OCI-LY1 (cell line): ENCODE measurements around the gene MTHFD1L.

ENCODE experiments used
- H2AFZ ChIP-seq: fragments of 200-600 bp; sonication (generic), shearing (Covaris generic); 2 replicates; pipeline ENCODE4 v1.6.0; 2014; ENCODE audit warnings: antibody characterized with exemption, mild to moderate bottlenecking, low read length
- H3F3A ChIP-seq: fragments of 200-600 bp; sonication (generic), shearing (Covaris generic); 2 replicates; pipeline ENCODE4 v1.6.0; 2014; ENCODE audit warnings: mild to moderate bottlenecking, antibody characterized with exemption, low read length, moderate library complexity; ENCODE audit not compliant: insufficient read depth
- H3K27ac ChIP-seq: fragments of 200-600 bp; sonication (generic); 2 replicates; pipeline ENCODE4 v1.5.1; 2014; ENCODE audit warnings: low read length, mixed run types, mild to moderate bottlenecking, low read depth; ENCODE audit not compliant: poor library complexity, severe bottlenecking
- H3K27me3 ChIP-seq: fragments of 200-600 bp; sonication (generic); 2 replicates; pipeline ENCODE4 v1.6.0; 2014; ENCODE audit warnings: antibody characterized with exemption, mild to moderate bottlenecking, low read length, moderate library complexity; ENCODE audit not compliant: insufficient read depth
- H3K36me3 ChIP-seq: fragments of 200-600 bp; sonication (generic); 2 replicates; pipeline ENCODE4 v1.6.1; 2014; ENCODE audit warnings: mild to moderate bottlenecking, antibody characterized with exemption, low read length, moderate library complexity, mixed read lengths; ENCODE audit not compliant: insufficient read depth
- H3K4me1 ChIP-seq: fragments of 200-600 bp; sonication (generic); 2 replicates; pipeline ENCODE4 v1.5.1; 2014; ENCODE audit warnings: mild to moderate bottlenecking, low read length, moderate library complexity; ENCODE audit not compliant: insufficient read depth, severe bottlenecking
- H3K4me2 ChIP-seq: fragments of 200-600 bp; sonication (generic), shearing (Covaris generic); 2 replicates; pipeline ENCODE4 v1.6.1; 2014; ENCODE audit warnings: low read length
- H3K4me3 ChIP-seq: fragments of 200-600 bp; sonication (generic); 2 replicates; pipeline ENCODE4 v1.5.1; 2014; ENCODE audit warnings: low read length, low read depth, mild to moderate bottlenecking, mixed read lengths; ENCODE audit not compliant: poor library complexity, severe bottlenecking
- H3K79me2 ChIP-seq: fragments of 200-600 bp; shearing (Covaris generic); 2 replicates; pipeline ENCODE4 v1.6.1; 2016; ENCODE audit warnings: mixed run types, low read length, mixed read lengths; ENCODE audit not compliant: insufficient read depth
- H3K9ac ChIP-seq: fragments of 200-600 bp; sonication (generic), shearing (Covaris generic); 2 replicates; pipeline ENCODE4 v1.6.1; 2014; ENCODE audit warnings: mild to moderate bottlenecking, low read length, mixed read lengths
- H3K9me2 ChIP-seq: fragments of 200-600 bp; sonication (generic), shearing (Covaris generic); 2 replicates; pipeline ENCODE4 v1.6.1; 2014; ENCODE audit warnings: low read depth, mild to moderate bottlenecking, low read length, mixed read lengths
- H3K9me3 ChIP-seq: fragments of 200-600 bp; shearing (Covaris generic); 2 replicates; pipeline ENCODE4 v1.6.1; 2014; ENCODE audit warnings: low read length, mixed read lengths
- H4K20me1 ChIP-seq: fragments of 200-600 bp; sonication (generic), shearing (Covaris generic); 2 replicates; pipeline ENCODE4 v1.6.0; 2016; ENCODE audit warnings: mild to moderate bottlenecking, low read length; ENCODE audit not compliant: insufficient read depth
- CTCF ChIP-seq: fragments of 200-600 bp; sonication (generic), shearing (Covaris generic); IDR thresholded peaks from 2 replicates; pipeline ENCODE4 v1.5.1; 2017; ENCODE audit warnings: mild to moderate bottlenecking, antibody characterized with exemption, low read length, moderate library complexity, mixed read lengths
- EZH2 ChIP-seq: fragments of 200-600 bp; sonication (generic), shearing (Covaris generic); IDR thresholded peaks from 2 replicates; pipeline ENCODE4 v1.8.0; 2017; ENCODE audit warnings: borderline replicate concordance, mixed run types, mild to moderate bottlenecking, antibody characterized with exemption, low read length, moderate library complexity, mixed read lengths

Gene MTHFD1L

GRCh38 chr6:150936021-150936555 lies 70.6 kb downstream of the MTHFD1L start:
- Histone ChIP-seq H3K79me2 (no peaks in the 10 kb centered on the region), H2AFZ (no peak overlapping the region), H3K9ac (no peak overlapping the region), H4K20me1 (no peaks in the 10 kb centered on the region), H3K4me1 (no peaks in the 10 kb centered on the region), H3K9me2 (no peaks in the 10 kb centered on the region), H3K36me3 (peaks cover 45% of the 10 kb centered on the region), H3K4me3 (no peak overlapping the region), H3K27me3 (no peaks in the 10 kb centered on the region), H3F3A (no peaks in the 10 kb centered on the region), H3K9me3 (no peaks in the 10 kb centered on the region), H3K27ac (no peak overlapping the region), H3K4me2 (no peak overlapping the region)
- no peak for TF ChIP-seq CTCF
- TF ChIP-seq EZH2: no peak

DNA sequence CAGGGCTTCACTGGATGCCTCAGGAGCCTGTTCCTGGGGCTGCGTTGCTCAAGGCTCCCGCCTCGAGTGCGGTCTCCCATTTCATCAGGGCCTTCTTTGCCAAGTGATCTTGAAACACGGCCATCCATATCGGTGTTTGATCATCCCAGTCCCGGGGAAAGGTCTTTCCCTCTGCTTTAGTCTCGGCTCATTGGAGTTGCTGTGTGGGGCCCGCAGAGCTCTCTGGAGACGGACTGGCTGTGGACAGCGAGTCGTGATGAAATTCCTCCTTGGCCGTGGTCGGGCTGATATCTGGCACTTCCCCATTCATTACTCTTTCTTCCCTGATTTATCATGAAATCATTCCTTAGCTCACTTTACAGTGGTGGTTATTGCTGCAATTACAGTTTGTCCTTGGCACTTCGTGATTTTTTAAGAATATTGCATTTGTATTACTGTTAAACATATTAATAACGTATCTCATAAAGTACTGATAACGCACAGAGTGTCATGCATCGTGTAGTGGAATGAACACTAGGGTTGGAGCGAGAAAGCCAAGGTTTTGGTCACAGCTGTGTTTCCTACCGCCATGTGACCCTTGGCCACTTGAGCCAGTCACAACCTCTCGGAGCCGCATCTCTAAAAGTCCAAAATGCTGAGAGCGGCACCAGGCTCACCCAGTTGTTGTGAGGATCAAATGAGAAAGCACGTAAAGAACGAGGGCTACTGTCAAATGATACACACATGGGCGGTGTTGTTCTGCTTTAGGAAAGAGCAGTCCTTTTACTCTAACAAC lies 71.8 kb downstream of the MTHFD1L start:
- Histone ChIP-seq H3K27ac (no peak overlapping the region), H2AFZ (no peak overlapping the region), H3K4me1 (no peaks in the 10 kb centered on the region), H3K4me3 (no peak overlapping the region), H3F3A (no peaks in the 10 kb centered on the region), H3K4me2 (no peak overlapping the region), H3K9me3 (no peaks in the 10 kb centered on the region), H3K9me2 (no peaks in the 10 kb centered on the region), H4K20me1 (no peaks in the 10 kb centered on the region), H3K79me2 (no peaks in the 10 kb centered on the region), H3K36me3 (peaks cover 49% of the 10 kb centered on the region), H3K27me3 (no peaks in the 10 kb centered on the region), H3K9ac (no peak overlapping the region)
- TF ChIP-seq CTCF: no peak

- no peaks in the 10 kb centered on the region for H3K79me2 ChIP-seq
- no peaks in the 10 kb centered on the region for H4K20me1 ChIP-seq
- no peaks in the 10 kb centered on the region for H3K4me1 ChIP-seq
- peaks cover 43% of the 10 kb centered on the region for H3K36me3 ChIP-seq
- no peak overlapping the region for H3K27ac ChIP-seq
- no peaks in the 10 kb centered on the region for H3K9me3 ChIP-seq
- no peak for TF ChIP-seq EZH2
- no peak for TF ChIP-seq CTCF
- H3F3A ChIP-seq: no peaks in the 10 kb centered on the region
- H3K4me2 ChIP-seq: no peak overlapping the region
- no peaks in the 10 kb centered on the region for H3K9me2 ChIP-seq
- H3K9ac ChIP-seq: no peak overlapping the region
- H2AFZ ChIP-seq: no peak overlapping the region
- H3K27me3 ChIP-seq: no peaks in the 10 kb centered on the region
- no peak overlapping the region for H3K4me3 ChIP-seq
Measured at GRCh38 chr6:150939399-150939798, 73.9 kb downstream of the MTHFD1L start.
